HepG2 (cell line): Measurements from ENCODE around the gene GATB. TPM values are rescaled to one million over a fixed set of nuclear protein-coding genes. Genes with fewer than 3 reads are reported as not detected.

ENCODE experiments used
- ATAC-seq: fragments of 200-7000 bp; cut with Tn5 transposase; 3 replicates; pipeline ENCODE4 v1.9.1; 2020; ENCODE audit warnings: mild to moderate bottlenecking, moderate library complexity
- BruUV-seq: library from RNA; stranded (reverse); fragments of 400-500 nt; replicated peaks from 2 replicates; lab custom pipeline; 2021; lab: Mats Ljungman, UMichigan
- CTCF ChIA-PET: fragments of 300-600 bp; formaldehyde crosslinking; extraction: SDS; loops from one replicate; lab custom pipeline; 2021; ENCODE audit warnings: low total read pairs, inconsistent platforms, low intra/inter-chr PET ratio; lab: Yijun Ruan, JAX
- POLR2A ChIA-PET: fragments of 350-600 bp; sonication (Branson Sonifier 250); formaldehyde crosslinking; loops from one replicate; lab custom pipeline; 2020; ENCODE audit warnings: antibody characterized with exemption, inconsistent platforms; lab: Yijun Ruan, JAX
- DNase-seq: peaks from one replicate; pipeline ENCODE4 v3.0.0-alpha.2; 2015; ENCODE audit warnings: low spot score
- FAIRE-seq: peaks from 3 replicates; lab custom pipeline; 2011; peaks lifted over from hg19 to GRCh38; lab: Jason Lieb, UNC
- H2AFZ ChIP-seq: one replicate; pipeline ENCODE4 v1.6.1; 2011; ENCODE audit warnings: low read length, inconsistent platforms
- H3K27ac ChIP-seq: fragments of 300-600 bp; 3 replicates; pipeline ENCODE4 v1.8.0; 2011; ENCODE audit warnings: mixed run types, mild to moderate bottlenecking, mixed read lengths, low read length, inconsistent platforms; ENCODE audit not compliant: insufficient read depth; ENCODE audit errors: extremely low read length
- H3K27me3 ChIP-seq, 2 experiments: fragments of 200-600 bp in 1 of 2; 2 replicates in 1 of 2; 3 replicates in 1 of 2; pipeline versions ENCODE4 v1.6.0 to v1.8.0; 2011; ENCODE audit warnings: low read length in 2 of 2, mild to moderate bottlenecking in 2 of 2, moderate library complexity in 2 of 2, inconsistent platforms in 1 of 2; ENCODE audit not compliant: insufficient read depth in 2 of 2, control insufficient read depth in 1 of 2
- H3K36me3 ChIP-seq, 2 experiments: fragments of 200-600 bp in 1 of 2; replicated peaks in 1 of 2; 2 replicates in 1 of 2; 3 replicates in 1 of 2; pipeline versions ENCODE4 v1.5.1 to v1.8.0; 2011; ENCODE audit warnings: low read length in 2 of 2, inconsistent platforms in 1 of 2; ENCODE audit not compliant: insufficient read depth in 2 of 2, control insufficient read depth in 1 of 2
- H3K4me1 ChIP-seq: 2 replicates; pipeline ENCODE4 v1.5.1; 2012; ENCODE audit warnings: low read length, inconsistent platforms; ENCODE audit not compliant: insufficient read depth
- H3K4me2 ChIP-seq: 2 replicates; pipeline ENCODE4 v1.6.0; 2011; ENCODE audit warnings: low read depth, low read length, inconsistent platforms
- H3K4me3 ChIP-seq, 3 experiments: fragments of 200-600 bp in 1 of 3; sonication (generic), shearing (Covaris generic) in 1 of 3; replicated peaks in 1 of 3; 2 replicates each; pipeline ENCODE4 v1.5.1; 2011 to 2016; ENCODE audit warnings: low read length in 3 of 3, inconsistent platforms in 2 of 3, low read depth in 2 of 3, mild to moderate bottlenecking in 2 of 3, control low read depth in 1 of 3, mixed read lengths in 1 of 3; ENCODE audit not compliant: insufficient read depth in 1 of 3
- H3K79me2 ChIP-seq: one replicate; pipeline ENCODE4 v1.6.1; 2011; ENCODE audit warnings: low read length, inconsistent platforms; ENCODE audit not compliant: insufficient read depth
- H3K9ac ChIP-seq: 2 replicates; pipeline ENCODE4 v1.6.0; 2011; ENCODE audit warnings: mild to moderate bottlenecking, low read depth, low read length, inconsistent platforms; ENCODE audit not compliant: insufficient read depth
- H3K9me3 ChIP-seq: 2 replicates; pipeline ENCODE4 v1.5.1; 2012; ENCODE audit warnings: mild to moderate bottlenecking, low read length
- H4K20me1 ChIP-seq: 2 replicates; pipeline ENCODE4 v1.6.0; 2011; ENCODE audit warnings: inconsistent platforms, mild to moderate bottlenecking, low read length, moderate library complexity; ENCODE audit not compliant: insufficient read depth
- CBX2 ChIP-seq, 2 experiments: fragments of 200-600 bp in 1 of 2; sonication (generic); formaldehyde crosslinking in 1 of 2; IDR thresholded peaks; 2 replicates each; pipeline versions ENCODE4 v1.7.0 to v1.8.1; 2018 to 2022; ENCODE audit warnings: low read depth in 2 of 2, low read length in 1 of 2, mild to moderate bottlenecking in 1 of 2, missing genetic modification reagents in 1 of 2
- HNRNPK ChIP-seq: fragments of 200-400 bp; formaldehyde crosslinking; IDR thresholded peaks from 2 replicates; pipeline ENCODE4 v1.6.1; 2018; ENCODE audit warnings: low read length, low read depth, moderate library complexity, mild to moderate bottlenecking; ENCODE audit not compliant: poor library complexity, severe bottlenecking
- NCOA1 ChIP-seq: sonication (generic); formaldehyde crosslinking; IDR thresholded peaks from 2 replicates; pipeline ENCODE4 v1.9.0; 2021; ENCODE audit warnings: missing genetic modification reagents
- RARA ChIP-seq: IDR thresholded peaks from 2 replicates; pipeline ENCODE4 v1.6.1; 2016; ENCODE audit warnings: missing genetic modification reagents, missing compliant biosample characterization
- RNF2 ChIP-seq: fragments of 450-650 bp; conservative IDR thresholded peaks from 2 replicates; pipeline ENCODE4 v1.6.1; 2016; ENCODE audit warnings: low read depth
- ZC3H13 ChIP-seq: sonication (generic); formaldehyde crosslinking; IDR thresholded peaks from 2 replicates; pipeline ENCODE4 v1.8.1; 2023; ENCODE audit warnings: mild to moderate bottlenecking, missing genetic modification reagents, moderate library complexity
- ZMYM4 ChIP-seq: sonication (generic); formaldehyde crosslinking; IDR thresholded peaks from 2 replicates; pipeline ENCODE4 v1.8.1; 2023; ENCODE audit warnings: mild to moderate bottlenecking, missing genetic modification reagents
- ZNF326 ChIP-seq: sonication (generic); formaldehyde crosslinking; IDR thresholded peaks from 2 replicates; pipeline ENCODE4 v1.4.0; 2020; ENCODE audit warnings: missing genetic modification reagents, borderline replicate concordance
- ZNF33A ChIP-seq: sonication (generic); formaldehyde crosslinking; IDR thresholded peaks from 2 replicates; pipeline ENCODE4 v1.5.1; 2020; ENCODE audit warnings: missing genetic modification reagents, mild to moderate bottlenecking, moderate library complexity, borderline replicate concordance
- ZNF383 ChIP-seq: sonication (generic); formaldehyde crosslinking; IDR thresholded peaks from 2 replicates; pipeline ENCODE4 v1.4.0; 2020; ENCODE audit warnings: missing genetic modification reagents, mild to moderate bottlenecking, borderline replicate concordance
- ZNF496 ChIP-seq: sonication (generic); formaldehyde crosslinking; IDR thresholded peaks from 2 replicates; pipeline ENCODE4 v1.8.1; 2023; ENCODE audit warnings: mild to moderate bottlenecking, moderate library complexity, missing genetic modification reagents; ENCODE audit not compliant: insufficient replicate concordance
- ZNF572 ChIP-seq: sonication (generic); formaldehyde crosslinking; IDR thresholded peaks from 2 replicates; pipeline ENCODE4 v1.5.1; 2020; ENCODE audit warnings: mild to moderate bottlenecking, missing genetic modification reagents
- ZNF589 ChIP-seq: sonication (generic); formaldehyde crosslinking; conservative IDR thresholded peaks from 2 replicates; pipeline ENCODE4 v1.8.0; 2022; ENCODE audit warnings: mild to moderate bottlenecking, moderate library complexity, missing genetic modification reagents
- WGBS: methylation state at CpG from one replicate; pipeline ENCODE4 v1.1.6; 2017; ENCODE audit warnings: low lambda C conversion rate; 5-methylcytosine and 5-hydroxymethylcytosine counted together
- in situ Hi-C: cut with HindIII; loops from 2 replicates; pipeline ENCODE4 v1.10.0; 2017; ENCODE audit warnings: low pct_unique_long_range_greater_than_20kb; ENCODE audit not compliant: extremely low pct_ligation_motif_present
- intact Hi-C: fragments of 100-400 bp; cut with micrococcal nuclease; formaldehyde crosslinking; loops from one replicate; pipeline ENCODE4 v1.10.0; 2022; ENCODE audit not compliant: unreplicated experiment
- polyA plus RNA-seq, 8 experiments: library from polyadenylated mRNA; depleted of rRNA in 3 of 8; stranded (reverse) in 7 of 8; unstranded in 1 of 8; fragments of >200 nt; fragmentation: Illumina TruSeq in 4 of 8; extraction: Trizol in 4 of 8; gene quantifications; 2 replicates each; pipeline versions ENCODE4 v1.2.1 to v1.2.3, GENCODE V29; 2011 to 2016; ENCODE audit warnings: low read depth in 4 of 8, missing spikeins in 1 of 8, mixed read lengths in 1 of 8; ENCODE audit not compliant: insufficient read depth in 1 of 8
- total RNA-seq, 5 experiments: library from RNA; depleted of rRNA; stranded (reverse); fragments of >200 nt; fragmentation: Illumina TruSeq; extraction: Trizol; gene quantifications; 2 replicates each; pipeline ENCODE4 v1.2.3, GENCODE V29; 2016; ENCODE audit warnings: low read depth in 1 of 5
- TF ChIP-seq, protein P1 (sequence below): sonication (generic); formaldehyde crosslinking; IDR thresholded peaks from 2 replicates; pipeline ENCODE4 v1.4.0; 2020; ENCODE audit warnings: missing genetic modification reagents

The GATB gene
- total and polyA plus RNA-seq, 2 of the 13 experiments (the other 11 are each of a cell fraction or from before 2014, with no cell fraction given), result 32.3 to 32.4 TPM

DNA sequence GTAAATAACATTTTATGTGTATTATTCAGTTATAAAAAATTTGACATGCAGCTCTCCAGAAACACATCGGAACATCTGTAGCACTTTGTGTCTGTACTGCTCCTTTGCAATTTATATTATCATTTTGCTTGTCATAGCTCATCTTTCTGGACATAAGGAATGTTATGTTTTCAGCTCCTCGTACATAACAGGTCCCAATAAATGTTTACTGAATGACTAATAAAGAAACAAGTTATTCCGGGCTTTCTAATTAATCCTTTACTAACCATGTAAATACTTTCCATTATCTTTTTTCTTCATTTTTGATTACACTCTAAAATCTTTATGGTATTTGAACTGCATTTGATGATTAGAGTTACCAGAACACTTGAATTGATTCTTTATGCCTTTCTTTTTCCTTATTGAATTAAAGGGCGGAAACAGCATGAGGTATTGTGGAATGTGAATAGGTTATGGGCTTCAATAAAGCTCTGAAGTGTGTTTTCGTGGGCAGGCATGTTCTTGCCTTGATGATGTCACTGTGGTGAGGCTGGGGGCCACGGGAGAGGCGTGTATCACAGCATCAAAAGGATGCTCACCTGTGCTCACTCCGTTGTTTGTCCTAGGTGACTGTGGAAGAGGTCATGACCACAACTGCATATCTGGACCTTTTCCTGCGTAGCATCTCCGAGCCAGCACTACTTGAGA is 131.6 kb downstream of the GATB start:
- Histone ChIP-seq H3K27me3 (no peaks in the 10 kb centered on the region), H3K9ac (no peak overlapping the region), H3K79me2 (no peaks in the 10 kb centered on the region), H3K27ac (no peak overlapping the region), H4K20me1 (no peaks in the 10 kb centered on the region), H3K36me3 (no peaks in the 10 kb centered on the region), H3K4me3 (no peak overlapping the region), H3K4me2 (no peak overlapping the region), H3K4me1 (no peaks in the 10 kb centered on the region), H2AFZ (no peak overlapping the region), H3K9me3 (no peaks in the 10 kb centered on the region)
- no TSS peak for BruUV-seq
- DNase-seq (no peak), ATAC-seq (no peak), FAIRE-seq (no peak)
- TF ChIP-seq HNRNPK (no peak), ZNF383 (no peak), ZC3H13 (CRISPR knock-in tag) (no peak), ZNF589 (CRISPR knock-in tag) (no peak), RARA (CRISPR knock-in tag) (no peak), ZMYM4 (no peak), ZNF572 (CRISPR knock-in tag) (no peak), NCOA1 (CRISPR knock-in tag) (no peak), RNF2 (no peak), CBX2 (IDR thresholded peaks at IDR 0.05; ENCODE audit: low read depth, low read length) (no peak), CBX2 (CRISPR knock-in tag; IDR thresholded peaks at IDR 0.05; ENCODE audit: low read depth) (no peak), ZNF496 (CRISPR knock-in tag) (no peak), ZNF33A (CRISPR knock-in tag) (no peak), ZNF326 (CRISPR knock-in tag) (no peak)
- TF ChIP-seq, protein P1, sequence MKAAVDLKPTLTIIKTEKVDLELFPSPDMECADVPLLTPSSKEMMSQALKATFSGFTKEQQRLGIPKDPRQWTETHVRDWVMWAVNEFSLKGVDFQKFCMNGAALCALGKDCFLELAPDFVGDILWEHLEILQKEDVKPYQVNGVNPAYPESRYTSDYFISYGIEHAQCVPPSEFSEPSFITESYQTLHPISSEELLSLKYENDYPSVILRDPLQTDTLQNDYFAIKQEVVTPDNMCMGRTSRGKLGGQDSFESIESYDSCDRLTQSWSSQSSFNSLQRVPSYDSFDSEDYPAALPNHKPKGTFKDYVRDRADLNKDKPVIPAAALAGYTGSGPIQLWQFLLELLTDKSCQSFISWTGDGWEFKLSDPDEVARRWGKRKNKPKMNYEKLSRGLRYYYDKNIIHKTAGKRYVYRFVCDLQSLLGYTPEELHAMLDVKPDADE (CRISPR knock-in tag), result no peak
- 81% methylated on average over 10 of the region's 10 CpGs for WGBS
- in situ Hi-C loops (no loop called here), intact Hi-C loops (no loop called here)
- POLR2A ChIA-PET, result no interaction called here
- CTCF ChIA-PET, result no interaction called here
